Psoas muscle (tissue), 8 donors: ENCODE results near the gene CYP2D6. TPM values are rescaled to one million over a fixed set of nuclear protein-coding genes. Genes with fewer than 3 reads are reported as not detected.

ENCODE experiments used
- ATAC-seq, 4 donors: fragments of 200-7000 bp; cut with Tn5 transposase; one replicate each; pipeline ENCODE4 v1.9.1; 2020; ENCODE audit warnings: moderate library complexity in 3 of 4, mild to moderate bottlenecking in 2 of 4
- DNase-seq, 2 donors: peaks; one replicate each; pipeline ENCODE4 v3.0.0-alpha.2; 2020
- H3K27ac ChIP-seq: fragments of 200-600 bp; one replicate; pipeline ENCODE4 v1.8.0; 2022
- H3K27me3 ChIP-seq, 3 donors: fragments of 200-600 bp in 1 of 3; one replicate each; pipeline versions ENCODE4 v1.6.1 to v1.8.0; 2013 to 2022; ENCODE audit warnings: low read length in 2 of 3, mild to moderate bottlenecking in 2 of 3, moderate library complexity in 1 of 3; ENCODE audit not compliant: insufficient read depth in 3 of 3
- H3K36me3 ChIP-seq, 2 donors: fragments of 200-600 bp in 1 of 2; one replicate each; pipeline versions ENCODE4 v1.6.1 to v1.8.0; 2013 to 2022; ENCODE audit warnings: low read depth in 1 of 2, mild to moderate bottlenecking in 1 of 2, moderate library complexity in 1 of 2; ENCODE audit not compliant: insufficient read depth in 1 of 2
- H3K4me1 ChIP-seq: fragments of 200-600 bp; one replicate; pipeline ENCODE4 v1.8.0; 2022
- H3K4me3 ChIP-seq: fragments of 200-600 bp; one replicate; pipeline ENCODE4 v1.8.0; 2022; ENCODE audit warnings: mild to moderate bottlenecking
- H3K9me3 ChIP-seq: fragments of 200-600 bp; one replicate; pipeline ENCODE4 v1.8.0; 2022
- CTCF ChIP-seq: fragments of 200-600 bp; IDR thresholded peaks from one replicate; pipeline ENCODE4 v1.8.0; 2022; ENCODE audit warnings: antibody characterized with exemption
- WGBS, 3 donors: extraction: QIAGEN DNeasy Blood & Tissue Kit; methylation state at CpG; one replicate each; pipeline versions ENCODE4 v1.1.6 to v1.1.7; 2013; 5-methylcytosine and 5-hydroxymethylcytosine counted together
- intact Hi-C, 2 donors: fragments of 100-400 bp; cut with DNase I; formaldehyde crosslinking; loops; one replicate each; pipeline versions ENCODE4 v1.11.0 to v1.14.2; 2022
- polyA plus RNA-seq, 3 donors: library from polyadenylated mRNA; stranded (reverse); fragments of 200-250 nt; gene quantifications; one replicate each; pipeline ENCODE4 v1.2.3, GENCODE V29; 2013
- total RNA-seq, 4 donors: library from RNA; stranded (reverse); fragmentation: NEBNext Ultra II Directional in 2 of 4; extraction: Animal tissue kit (Norgen Biotek cat#: 25700) in 2 of 4; gene quantifications; one replicate each; pipeline versions ENCODE4 v1.2.1 to v1.2.4, GENCODE V29; 2021 to 2023
- donor health status: healthy with polysubstance abuse.
- donor health status: DM: no; HTN: no; CAD: no; lungs with moderate emphysema.
- donor health status: Bipolar disorder and iron deficiency.
- donor health status: healthy.
- donor health status: DM: yes; HTN: yes; CAD: no.
- donor health status: DM: no; HTN: no; CAD: no.
- donor health status: DM: no; HTN: no; CAD: no.
- donor health status: DM: yes; HTN: yes; CAD: no.

CYP2D6 gene
- total and polyA plus RNA-seq, 7 donors = 0.03 to 0.44 (median 0.21) TPM; not detected in 1

GRCh38 chr22:42171417-42171816 is 40.8 kb upstream of the CYP2D6 start:
- no peak for TF ChIP-seq CTCF
- H3K27me3 ChIP-seq = no peaks in the 10 kb centered on the region
- no peaks in the 10 kb centered on the region for H3K9me3 ChIP-seq
- no peak overlapping the region for H3K27ac ChIP-seq
- no peaks in the 10 kb centered on the region for H3K4me1 ChIP-seq
- H3K36me3 ChIP-seq = peaks cover 0 to 18% of the 10 kb centered on the region in 2 donors
- H3K4me3 ChIP-seq = no peak overlapping the region
- no peak for ATAC-seq
- WGBS, 3 donors = 68 to 80% (median 71%) methylated on average over 5 of the region's 5 CpGs
- intact Hi-C loops = no loop called here
- no peak for DNase-seq

- TF ChIP-seq CTCF = no peak
- Histone ChIP-seq H3K4me3 (no peak overlapping the region), H3K36me3 (peaks cover 0 to 18% of the 10 kb centered on the region in 2 donors), H3K4me1 (no peaks in the 10 kb centered on the region), H3K9me3 (no peaks in the 10 kb centered on the region), H3K27ac (no peak overlapping the region), H3K27me3 (no peaks in the 10 kb centered on the region)
- DNase-seq = no peak
- ATAC-seq = no peak
- intact Hi-C loops = no loop called here
- 73 to 79% (median 79%) methylated on average over 5 of the region's 5 CpGs for WGBS, 3 donors
Measured at GRCh38 chr22:42170946-42171345, 40.3 kb upstream of the CYP2D6 start.

GRCh38 chr22:42169055-42169469 is 38.5 kb upstream of the CYP2D6 start:
- 56 to 71% (median 59%) methylated on average over 7 of the region's 7 CpGs for WGBS, 3 donors
- peak; percentile 55 to 80 for DNase-seq
- Histone ChIP-seq H3K4me1 (no peaks in the 10 kb centered on the region), H3K36me3 (peaks cover 0 to 25% of the 10 kb centered on the region in 2 donors), H3K4me3 (no peak overlapping the region), H3K9me3 (no peaks in the 10 kb centered on the region), H3K27ac (no peak overlapping the region), H3K27me3 (no peaks in the 10 kb centered on the region)
- intact Hi-C loops = loop anchor here (1.0 to 2.0 kb wide), 2 partner anchors 268 kb away; no protein-coding TSS in a partner anchor
- peak; percentile 83 for TF ChIP-seq CTCF
- peak; percentile 71 to 89 (median 80) for ATAC-seq

GRCh38 chr22:42168476-42168875 is 37.9 kb upstream of the CYP2D6 start:
- intact Hi-C loops = loop anchor here in 1 of 2 donors (2.0 kb wide), 1 partner anchor 268 kb away; no protein-coding TSS in a partner anchor
- no peak overlapping the region for H3K4me3 ChIP-seq
- H3K4me1 ChIP-seq = no peaks in the 10 kb centered on the region
- WGBS, 3 donors = 94 to 95% (median 94%) methylated on average over 15 of the region's 15 CpGs
- ATAC-seq (peak in 1 of 4 donors; percentile 29), DNase-seq (no peak)
- peaks cover 0 to 25% of the 10 kb centered on the region in 2 donors for H3K36me3 ChIP-seq
- H3K27ac ChIP-seq = no peak overlapping the region
- TF ChIP-seq CTCF = no peak
- no peaks in the 10 kb centered on the region for H3K27me3 ChIP-seq
- no peaks in the 10 kb centered on the region for H3K9me3 ChIP-seq

GRCh38 chr22:42167066-42167465 is 36.5 kb upstream of the CYP2D6 start:
- Histone ChIP-seq H3K36me3 (peaks cover 0 to 28% of the 10 kb centered on the region in 2 donors), H3K4me3 (no peak overlapping the region), H3K27ac (no peak overlapping the region), H3K9me3 (no peaks in the 10 kb centered on the region), H3K27me3 (no peaks in the 10 kb centered on the region), H3K4me1 (no peaks in the 10 kb centered on the region)
- DNase-seq (no peak), ATAC-seq (no peak)
- no peak for TF ChIP-seq CTCF
- WGBS, 3 donors = 89 to 97% (median 94%) methylated on average over 10 of the region's 10 CpGs
- intact Hi-C loops = no loop called here
